HepG2 (cell line): ENCODE results near the gene NDUFB6. TPM values are rescaled to one million over a fixed set of nuclear protein-coding genes. Genes with fewer than 3 reads are reported as not detected.

Experiments
- ARID3A ChIP-seq: IDR thresholded peaks from 2 replicates; pipeline ENCODE4 v1.6.1; 2012; ENCODE audit warnings: low read depth, low read length, improper control_type of control experiment
- DNMT3B ChIP-seq: conservative IDR thresholded peaks from 2 replicates; pipeline ENCODE4 v1.6.1; 2016; ENCODE audit warnings: missing biosample characterization, control low read depth
- ETS1 ChIP-seq: sonication (generic); formaldehyde crosslinking; IDR thresholded peaks from 2 replicates; pipeline ENCODE4 v1.4.0; 2020; ENCODE audit warnings: missing genetic modification reagents
- HNRNPLL ChIP-seq: fragments of 200-400 bp; formaldehyde crosslinking; IDR thresholded peaks from 2 replicates; pipeline ENCODE4 v1.6.1; 2017; ENCODE audit warnings: mild to moderate bottlenecking, low read depth, low read length; ENCODE audit not compliant: poor library complexity, severe bottlenecking
- HOMEZ ChIP-seq: IDR thresholded peaks from 2 replicates; pipeline ENCODE4 v1.6.1; 2016; ENCODE audit warnings: low read depth
- MEIS1 ChIP-seq: sonication (generic); formaldehyde crosslinking; IDR thresholded peaks from 2 replicates; pipeline ENCODE4 v1.9.0; 2021; ENCODE audit warnings: mild to moderate bottlenecking, missing genetic modification reagents, moderate library complexity, borderline replicate concordance
- NCOR1 ChIP-seq: fragments of 200-600 bp; sonication (generic); IDR thresholded peaks from 2 replicates; pipeline ENCODE4 v1.7.0; 2017; ENCODE audit warnings: antibody characterized with exemption, low read length, borderline replicate concordance
- PHB2 ChIP-seq: fragments of 450-650 bp; IDR thresholded peaks from 2 replicates; pipeline ENCODE4 v1.6.1; 2018; ENCODE audit not compliant: partially characterized antibody
- RNF2 ChIP-seq: fragments of 450-650 bp; conservative IDR thresholded peaks from 2 replicates; pipeline ENCODE4 v1.6.1; 2016; ENCODE audit warnings: low read depth
- SNAPC2 ChIP-seq: sonication (generic); formaldehyde crosslinking; IDR thresholded peaks from 2 replicates; pipeline ENCODE4 v1.8.1; 2022; ENCODE audit warnings: mild to moderate bottlenecking, missing genetic modification reagents
- SP4 ChIP-seq: sonication (generic); formaldehyde crosslinking; IDR thresholded peaks from 2 replicates; pipeline ENCODE4 v1.8.1; 2023; ENCODE audit warnings: mild to moderate bottlenecking, missing genetic modification reagents
- SRF ChIP-seq: IDR thresholded peaks from 2 replicates; pipeline ENCODE4 v1.6.1; 2011; ENCODE audit warnings: mild to moderate bottlenecking, low read depth, low read length, moderate library complexity
- TMF1 ChIP-seq: sonication (generic); formaldehyde crosslinking; IDR thresholded peaks from 2 replicates; pipeline ENCODE4 v1.8.1; 2022; ENCODE audit warnings: low read depth, missing genetic modification reagents
- ZBTB20 ChIP-seq: sonication (generic); formaldehyde crosslinking; IDR thresholded peaks from 2 replicates; pipeline ENCODE4 v1.8.1; 2023; ENCODE audit warnings: missing genetic modification reagents, low read depth, mild to moderate bottlenecking, borderline replicate concordance
- ZBTB44 ChIP-seq: sonication (generic); formaldehyde crosslinking; IDR thresholded peaks from 2 replicates; pipeline ENCODE4 v1.4.0; 2020; ENCODE audit warnings: missing genetic modification reagents
- ZNF432 ChIP-seq: sonication (generic); formaldehyde crosslinking; IDR thresholded peaks from 2 replicates; pipeline ENCODE4 v1.5.0; 2020; ENCODE audit warnings: missing genetic modification reagents, mild to moderate bottlenecking, borderline replicate concordance
- ZNF580 ChIP-seq: IDR thresholded peaks from 2 replicates; pipeline ENCODE4 v1.6.1; 2016; ENCODE audit warnings: low read depth, borderline replicate concordance
- ZNF839 ChIP-seq: sonication (generic); formaldehyde crosslinking; IDR thresholded peaks from 2 replicates; pipeline ENCODE4 v1.4.0; 2020; ENCODE audit warnings: missing genetic modification reagents, mild to moderate bottlenecking, borderline replicate concordance
- ZSCAN31 ChIP-seq: sonication (generic); formaldehyde crosslinking; IDR thresholded peaks from 2 replicates; pipeline ENCODE4 v1.5.0; 2020; ENCODE audit warnings: low read depth, mild to moderate bottlenecking, missing genetic modification reagents
- ZXDC ChIP-seq: sonication (generic); formaldehyde crosslinking; IDR thresholded peaks from 2 replicates; pipeline ENCODE4 v1.5.0; 2020; ENCODE audit warnings: mild to moderate bottlenecking, missing genetic modification reagents
- polyA plus RNA-seq, 8 experiments: library from polyadenylated mRNA; depleted of rRNA in 3 of 8; stranded (reverse) in 7 of 8; unstranded in 1 of 8; fragments of >200 nt; fragmentation: Illumina TruSeq in 4 of 8; extraction: Trizol in 4 of 8; gene quantifications; 2 replicates each; pipeline versions ENCODE4 v1.2.1 to v1.2.3, GENCODE V29; 2011 to 2016; ENCODE audit warnings: low read depth in 4 of 8, missing spikeins in 1 of 8, mixed read lengths in 1 of 8; ENCODE audit not compliant: insufficient read depth in 1 of 8
- total RNA-seq, 5 experiments: library from RNA; depleted of rRNA; stranded (reverse); fragments of >200 nt; fragmentation: Illumina TruSeq; extraction: Trizol; gene quantifications; 2 replicates each; pipeline ENCODE4 v1.2.3, GENCODE V29; 2016; ENCODE audit warnings: low read depth in 1 of 5

NDUFB6 gene
- total and polyA plus RNA-seq, 2 of the 13 experiments (the other 11 are each of a cell fraction or from before 2014, with no cell fraction given) = 31.2 to 81.9 TPM

GRCh38 chr9:32524892-32525708 lies 47.9 kb downstream of the NDUFB6 start (continued):
- TF ChIP-seq ZBTB44 (CRISPR knock-in tag) (no peak), SP4 (CRISPR knock-in tag) (no peak), SRF (no peak), ETS1 (CRISPR knock-in tag) (no peak), HNRNPLL (no peak), ZSCAN31 (no peak), DNMT3B (no peak), MEIS1 (no peak), ZXDC (CRISPR knock-in tag) (no peak), RNF2 (no peak), ZNF580 (CRISPR knock-in tag) (no peak), ZNF839 (no peak), ZBTB20 (no peak), NCOR1 (no peak), ARID3A (no peak), PHB2 (no peak), HOMEZ (CRISPR knock-in tag) (no peak), TMF1 (CRISPR knock-in tag) (no peak), ZNF432 (CRISPR knock-in tag) (no peak), SNAPC2 (peak; percentile 67; the same call in 1 of the 2 replicates)
